IMR-90 (cell line): ENCODE measurements around the gene BICD2. TPM values are rescaled to one million over a fixed set of nuclear protein-coding genes. Genes with fewer than 3 reads are reported as not detected.
A peak's percentile ranks its signal among the peaks of the same experiment; 100 is the strongest.

Experiments
- ATAC-seq: fragments of 200-7000 bp; cut with Tn5 transposase; 2 replicates; pipeline ENCODE4 v1.9.1; 2020; ENCODE audit warnings: low read depth, mild to moderate bottlenecking, moderate library complexity
- BruUV-seq: library from RNA; stranded (reverse); fragments of 400-500 nt; replicated peaks from 2 replicates; lab custom pipeline; 2021; lab: Mats Ljungman, UMichigan
- CTCF ChIA-PET: fragments of 300-600 bp; formaldehyde crosslinking; extraction: SDS; loops from one replicate; lab custom pipeline; 2021; ENCODE audit warnings: antibody characterized with exemption; lab: Yijun Ruan, JAX
- POLR2A ChIA-PET: fragments of 300-600 bp; sonication (Branson Sonifier 250); formaldehyde crosslinking; loops from one replicate; lab custom pipeline; 2022; ENCODE audit warnings: antibody characterized with exemption; ENCODE audit not compliant: unreplicated experiment; lab: Charles Lee
- DNase-seq: peaks from one replicate; pipeline ENCODE4 v3.0.0; 2013
- H2AFZ ChIP-seq: replicated peaks from 2 replicates; pipeline ENCODE3; 2013; ENCODE audit warnings: low read length, mild to moderate bottlenecking; ENCODE audit not compliant: poor library complexity
- H2AK5ac ChIP-seq: 2 replicates; pipeline ENCODE4 v1.6.1; 2013; ENCODE audit warnings: low read depth, low read length, inconsistent platforms
- H2AK9ac ChIP-seq: replicated peaks from 2 replicates; pipeline ENCODE3; 2013; ENCODE audit warnings: mild to moderate bottlenecking, low read depth, low read length, moderate library complexity; ENCODE audit not compliant: poor library complexity
- H2BK120ac ChIP-seq: 2 replicates; pipeline ENCODE4 v1.6.1; 2013; ENCODE audit warnings: low read depth, low read length, inconsistent platforms
- H2BK15ac ChIP-seq: 3 replicates; pipeline ENCODE4 v1.6.1; 2013; ENCODE audit warnings: low read depth, low read length, inconsistent platforms
- H2BK20ac ChIP-seq: 2 replicates; pipeline ENCODE4 v1.6.1; 2013; ENCODE audit warnings: low read depth, mild to moderate bottlenecking, inconsistent platforms, low read length, moderate library complexity
- H2BK5ac ChIP-seq: 2 replicates; pipeline ENCODE4 v1.6.1; 2013; ENCODE audit warnings: mild to moderate bottlenecking, low read depth, low read length, inconsistent platforms; ENCODE audit not compliant: poor library complexity, severe bottlenecking
- H3K14ac ChIP-seq: replicated peaks from 2 replicates; pipeline ENCODE4 v1.6.1; 2013; ENCODE audit warnings: low read depth, low read length, inconsistent platforms
- H3K18ac ChIP-seq: 2 replicates; pipeline ENCODE4 v1.6.1; 2013; ENCODE audit warnings: low read depth, low read length, control low read depth
- H3K23ac ChIP-seq: 2 replicates; pipeline ENCODE4 v1.6.1; 2013; ENCODE audit warnings: low read depth, low read length, inconsistent platforms
- H3K27ac ChIP-seq: 2 replicates; pipeline ENCODE4 v1.5.1; 2013; ENCODE audit warnings: mild to moderate bottlenecking, control low read depth, low read length; ENCODE audit not compliant: insufficient read depth
- H3K27me3 ChIP-seq: 2 replicates; pipeline ENCODE4 v1.6.1; 2013; ENCODE audit warnings: low read length; ENCODE audit not compliant: control insufficient read depth, insufficient read depth
- H3K36me3 ChIP-seq: 2 replicates; pipeline ENCODE4 v1.6.1; 2013; ENCODE audit warnings: low read length, mixed read lengths; ENCODE audit not compliant: control insufficient read depth, insufficient read depth
- H3K4ac ChIP-seq: 2 replicates; pipeline ENCODE4 v1.6.1; 2013; ENCODE audit warnings: low read depth, low read length, inconsistent platforms
- H3K4me1 ChIP-seq: 2 replicates; pipeline ENCODE4 v1.6.1; 2013; ENCODE audit warnings: low read length, mixed read lengths; ENCODE audit not compliant: control insufficient read depth, insufficient read depth
- H3K4me2 ChIP-seq: 2 replicates; pipeline ENCODE4 v1.6.1; 2013; ENCODE audit warnings: low read depth, mild to moderate bottlenecking, control low read depth, low read length, moderate library complexity
- H3K4me3 ChIP-seq: 2 replicates; pipeline ENCODE4 v1.5.1; 2013; ENCODE audit warnings: low read depth, mild to moderate bottlenecking, control low read depth, low read length, moderate library complexity; ENCODE audit not compliant: insufficient read depth
- H3K56ac ChIP-seq: 2 replicates; pipeline ENCODE4 v1.6.1; 2013; ENCODE audit warnings: low read length, inconsistent platforms; ENCODE audit not compliant: insufficient read depth; ENCODE audit errors: extremely low read depth
- H3K79me1 ChIP-seq, 2 experiments: 2 replicates each; pipeline ENCODE4 v1.6.1; 2013; ENCODE audit warnings: low read length in 2 of 2, inconsistent platforms in 1 of 2, low read depth in 1 of 2
- H3K9ac ChIP-seq: 2 replicates; pipeline ENCODE4 v1.6.1; 2013; ENCODE audit warnings: low read depth, low read length, control low read depth
- H3K9me1 ChIP-seq: 2 replicates; pipeline ENCODE4 v1.6.1; 2013; ENCODE audit warnings: low read length, inconsistent platforms; ENCODE audit not compliant: insufficient read depth
- H3K9me3 ChIP-seq: 2 replicates; pipeline ENCODE4 v1.6.1; 2013; ENCODE audit warnings: low read length; ENCODE audit not compliant: control insufficient read depth, insufficient read depth
- H4K20me1 ChIP-seq: 2 replicates; pipeline ENCODE4 v1.6.1; 2013; ENCODE audit warnings: low read length, inconsistent platforms; ENCODE audit not compliant: insufficient read depth
- H4K5ac ChIP-seq: 2 replicates; pipeline ENCODE4 v1.6.1; 2013; ENCODE audit warnings: mild to moderate bottlenecking, low read depth, low read length, control low read depth
- H4K8ac ChIP-seq, 2 experiments: 2 replicates each; pipeline ENCODE4 v1.6.1; 2013; ENCODE audit warnings: low read depth in 2 of 2, low read length in 2 of 2, control low read depth in 1 of 2, inconsistent platforms in 1 of 2
- H4K91ac ChIP-seq: 2 replicates; pipeline ENCODE4 v1.6.1; 2013; ENCODE audit warnings: low read depth, low read length, inconsistent platforms; ENCODE audit not compliant: insufficient read depth
- BHLHE40 ChIP-seq: fragments of 150-350 bp; IDR thresholded peaks from 2 replicates; pipeline ENCODE4 v1.6.1; 2016; ENCODE audit warnings: mild to moderate bottlenecking, low read depth, low read length
- CHD1 ChIP-seq: IDR thresholded peaks from 2 replicates; pipeline ENCODE4 v1.6.1; 2012; ENCODE audit warnings: low read depth, low read length, improper control_type of control experiment
- FOS ChIP-seq: fragments of 150-350 bp; IDR thresholded peaks from 2 replicates; pipeline ENCODE4 v1.6.1; 2016; ENCODE audit warnings: low read depth, low read length
- MAFK ChIP-seq: IDR thresholded peaks from 2 replicates; pipeline ENCODE4 v1.6.1; 2012; ENCODE audit warnings: low read depth, low read length, improper control_type of control experiment
- MAZ ChIP-seq: IDR thresholded peaks from 2 replicates; pipeline ENCODE4 v1.6.1; 2012; ENCODE audit warnings: low read depth, mild to moderate bottlenecking, low read length, improper control_type of control experiment, moderate library complexity, borderline replicate concordance
- MXI1 ChIP-seq: IDR thresholded peaks from 2 replicates; pipeline ENCODE4 v1.6.1; 2012; ENCODE audit warnings: low read depth, mild to moderate bottlenecking, low read length, moderate library complexity, borderline replicate concordance
- NFE2L2 ChIP-seq: fragments of 150-350 bp; IDR thresholded peaks from 2 replicates; pipeline ENCODE4 v1.6.1; 2016; ENCODE audit warnings: low read depth, mild to moderate bottlenecking, low read length
- RAD21 ChIP-seq: IDR thresholded peaks from 2 replicates; pipeline ENCODE4 v1.6.1; 2012; ENCODE audit warnings: low read length, improper control_type of control experiment
- RFX5 ChIP-seq: IDR thresholded peaks from 2 replicates; pipeline ENCODE4 v1.8.0; 2012; ENCODE audit warnings: low read depth, mild to moderate bottlenecking, low read length, moderate library complexity
- SMC3 ChIP-seq: fragments of 150-350 bp; IDR thresholded peaks from 2 replicates; pipeline ENCODE4 v1.6.1; 2016; ENCODE audit warnings: low read depth, mild to moderate bottlenecking, antibody characterized with exemption, low read length, moderate library complexity
- WGBS, 2 experiments: methylation state at CpG; one replicate each; pipeline versions ENCODE4 v1.1.5 to v1.1.7; 2013; ENCODE audit warnings: missing lambda C conversion rate in 2 of 2; ENCODE audit not compliant: insufficient read length in 1 of 2; ENCODE audit errors: extremely low coverage in 2 of 2; 5-methylcytosine and 5-hydroxymethylcytosine counted together
- dilution Hi-C: fragments of 300-500 bp; cut with HindIII; formaldehyde crosslinking; loops from one replicate; pipeline ENCODE4 v1.14.3; 2018; ENCODE audit warnings: low sequenced_read_pairs; ENCODE audit not compliant: unreplicated experiment
- in situ Hi-C: fragments of 300-500 bp; cut with MboI; formaldehyde crosslinking; loops from 3 replicates; pipeline ENCODE4 v1.14.3; 2019; ENCODE audit warnings: low sequenced_read_pairs, inconsistent platforms, mixed read lengths
- intact Hi-C: fragments of 100-400 bp; cut with micrococcal nuclease; formaldehyde crosslinking; loops from 2 replicates; pipeline ENCODE4 v1.10.0; 2022
- polyA plus RNA-seq, 3 experiments: library from polyadenylated mRNA; depleted of rRNA; stranded (reverse); fragments of >200 nt; gene quantifications; 2 replicates each; pipeline ENCODE4 v1.2.3, GENCODE V29; 2012; ENCODE audit warnings: low replicate concordance in 1 of 3
- total RNA-seq: library from RNA; depleted of rRNA; stranded (reverse); fragments of >200 nt; gene quantifications from 2 replicates; pipeline ENCODE4 v1.2.3, GENCODE V29; 2012
- TF ChIP-seq, protein P1 (sequence below): fragments of 150-350 bp; IDR thresholded peaks from 2 replicates; pipeline ENCODE4 v1.6.1; 2016; ENCODE audit warnings: low read depth, mild to moderate bottlenecking, low read length, moderate library complexity, borderline replicate concordance

BICD2 gene
- total and polyA plus RNA-seq, 2 of the 4 experiments (the other 2 are of a cell fraction): 21.5 to 35.7 TPM

- TF ChIP-seq CHD1: no peak
These were observed 782 bp downstream of the BICD2 start (continued) for GRCh38 chr9:92763721-92764380.

DNA sequence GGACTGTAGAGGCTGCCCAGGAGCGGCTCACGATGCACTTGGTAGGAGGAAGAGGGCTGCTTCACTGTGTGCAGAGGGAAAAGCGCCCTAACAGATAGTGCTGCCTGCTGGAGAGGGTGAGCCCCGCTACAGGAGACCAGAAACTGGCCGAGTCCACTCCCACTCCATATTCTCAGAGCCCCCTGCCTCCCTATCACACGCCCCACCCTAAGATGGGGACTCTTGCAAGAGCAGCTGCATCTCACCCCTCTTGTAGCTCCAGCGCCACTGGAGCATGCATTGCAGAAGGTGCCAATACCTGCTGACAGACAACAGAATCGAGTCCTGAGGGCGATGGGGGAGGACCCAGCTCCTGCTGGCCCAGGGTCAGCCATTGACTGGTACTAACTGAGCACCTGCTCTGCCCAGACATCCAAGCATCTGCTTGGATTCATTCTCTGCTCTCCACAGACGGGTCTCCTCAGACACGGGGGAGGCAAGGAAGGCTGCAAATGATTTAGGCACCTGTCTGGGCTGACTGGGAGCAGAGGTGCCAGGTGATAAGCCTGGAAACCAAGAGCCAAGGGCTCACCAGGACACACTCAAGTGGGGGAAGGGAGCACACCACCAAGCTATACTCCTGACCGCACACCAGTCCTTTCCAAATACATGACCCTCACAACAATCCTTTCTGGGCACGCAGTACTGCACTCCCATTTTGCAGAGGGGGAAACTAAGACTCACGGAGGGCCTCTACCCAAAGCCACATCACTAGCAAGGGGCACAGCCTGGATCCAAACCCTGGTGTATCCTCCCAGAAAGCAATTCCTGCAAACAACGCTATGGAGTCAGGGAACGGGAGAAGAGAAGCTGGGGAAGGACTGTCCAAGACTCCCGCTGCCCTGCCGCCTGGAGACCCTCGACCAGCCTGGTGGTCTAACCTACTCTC is 1.6 kb downstream of the BICD2 start:
- Histone ChIP-seq H4K20me1 (peaks cover 54% of the 10 kb centered on the region), H3K27me3 (no peaks in the 10 kb centered on the region), H3K9ac (peak overlapping the region; percentile 91), H2BK15ac (no peak overlapping the region), H3K79me1 (peaks cover 27 to 58% of the 10 kb centered on the region in 2 experiments), H2AFZ (peak overlapping the region; percentile 69), H2BK120ac (no peak overlapping the region), H3K4me2 (peak overlapping the region; percentile 92), H3K14ac (peak overlapping the region; percentile 76; the same call in 1 of the 2 replicates), H3K4ac (peak overlapping the region; percentile 54; the same call in 1 of the 2 replicates), H3K9me3 (no peaks in the 10 kb centered on the region), H2AK9ac (peak overlapping the region; percentile 93), H3K18ac (no peak overlapping the region), H3K4me3 (peak overlapping the region; percentile 97), H2BK20ac (no peak overlapping the region), H3K27ac (peak overlapping the region; percentile 40), H3K23ac (peak overlapping the region; percentile 81), H3K9me1 (peaks cover 36% of the 10 kb centered on the region), H4K91ac (no peak overlapping the region), H2BK5ac (no peak overlapping the region), H3K4me1 (peaks cover 11% of the 10 kb centered on the region), H4K5ac (no peak overlapping the region), H3K36me3 (no peaks in the 10 kb centered on the region), H2AK5ac (peak overlapping the region; percentile 29; the same call in 1 of the 2 replicates), H3K56ac (peak overlapping the region; percentile 34; the same call in 1 of the 2 replicates), H4K8ac (peak overlapping the region in 1 of 2 experiments; percentile 49; a peak in 2 of 4 replicates)
- ChIA-PET CTCF (no interaction called here), POLR2A (no interaction called here)
- in situ Hi-C loops: no loop called here
- BruUV-seq: no TSS peak
- 86% methylated on average over 3 of the region's 19 CpGs; no CpG with 5 or more reads in 1 of the 2 experiments for WGBS, 2 experiments
- TF ChIP-seq BHLHE40 (no peak), MAFK (no peak), RFX5 (no peak), NFE2L2 (no peak), MXI1 (no peak), SMC3 (no peak), FOS (no peak), MAZ (no peak), RAD21 (no peak)
- TF ChIP-seq, protein P1, sequence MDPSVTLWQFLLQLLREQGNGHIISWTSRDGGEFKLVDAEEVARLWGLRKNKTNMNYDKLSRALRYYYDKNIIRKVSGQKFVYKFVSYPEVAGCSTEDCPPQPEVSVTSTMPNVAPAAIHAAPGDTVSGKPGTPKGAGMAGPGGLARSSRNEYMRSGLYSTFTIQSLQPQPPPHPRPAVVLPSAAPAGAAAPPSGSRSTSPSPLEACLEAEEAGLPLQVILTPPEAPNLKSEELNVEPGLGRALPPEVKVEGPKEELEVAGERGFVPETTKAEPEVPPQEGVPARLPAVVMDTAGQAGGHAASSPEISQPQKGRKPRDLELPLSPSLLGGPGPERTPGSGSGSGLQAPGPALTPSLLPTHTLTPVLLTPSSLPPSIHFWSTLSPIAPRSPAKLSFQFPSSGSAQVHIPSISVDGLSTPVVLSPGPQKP: no peak
- intact Hi-C loops: loop anchor here (5.0 kb wide), 1 partner anchor 36 kb away; no protein-coding TSS in a partner anchor
- DNase-seq (no peak), ATAC-seq (no peak)
- dilution Hi-C loops: no loop called here
